ENCODE results near the gene GLCCI1.

The GLCCI1 gene

GRCh38 chr7:7964691-7965090 is 3.9 kb upstream of the GLCCI1 start:
- DNase-seq, result no peak

DNA sequence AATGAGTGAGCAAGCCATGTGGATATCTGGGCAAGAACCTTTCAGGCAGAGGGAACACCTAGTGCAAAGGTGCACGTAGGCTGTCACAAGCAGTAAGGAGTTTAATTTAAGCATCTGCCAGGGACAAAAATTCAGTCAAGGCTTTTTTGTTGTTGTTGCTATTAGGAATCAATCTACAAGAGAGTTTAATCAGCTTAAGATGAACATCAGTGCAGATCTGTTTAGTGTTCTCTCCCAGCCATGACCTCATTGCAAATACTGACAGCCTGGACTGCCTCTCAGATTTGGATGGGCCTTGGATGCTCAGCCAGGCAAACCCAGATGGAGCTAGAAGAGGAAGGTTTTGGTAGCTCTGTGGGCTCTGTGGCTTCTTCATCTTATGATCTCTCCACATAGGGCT is 3.3 kb upstream of the GLCCI1 start:
- DNase-seq, result no peak

DNA sequence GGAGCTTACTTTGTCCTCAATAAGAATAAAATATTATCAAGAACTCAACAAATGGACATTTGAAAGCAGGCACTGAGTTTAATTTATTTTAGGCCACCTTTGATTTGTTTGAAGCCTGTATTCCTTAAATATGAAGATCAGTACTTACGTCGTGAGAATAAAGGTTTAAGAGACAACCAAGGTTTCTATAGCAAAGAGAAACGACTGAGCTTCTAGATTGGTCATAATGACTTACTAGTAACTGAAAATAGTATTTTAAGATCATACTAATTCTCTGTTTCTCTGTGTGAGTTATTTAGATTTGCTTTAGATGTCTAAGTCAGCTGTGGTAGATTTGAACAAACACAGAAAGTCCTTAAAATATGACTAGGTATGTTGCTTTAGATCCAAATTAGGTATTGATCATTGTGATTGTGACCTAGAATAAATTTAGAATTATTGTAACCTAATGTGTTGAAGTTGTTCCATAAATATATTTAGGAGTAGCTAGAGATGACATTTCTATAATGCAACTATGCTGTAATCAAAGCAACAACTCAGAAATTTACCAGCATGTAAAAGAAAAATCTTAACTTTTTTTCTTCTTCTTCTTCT is 2.4 kb upstream of the GLCCI1 start:
- DNase-seq, result no peak

DNA sequence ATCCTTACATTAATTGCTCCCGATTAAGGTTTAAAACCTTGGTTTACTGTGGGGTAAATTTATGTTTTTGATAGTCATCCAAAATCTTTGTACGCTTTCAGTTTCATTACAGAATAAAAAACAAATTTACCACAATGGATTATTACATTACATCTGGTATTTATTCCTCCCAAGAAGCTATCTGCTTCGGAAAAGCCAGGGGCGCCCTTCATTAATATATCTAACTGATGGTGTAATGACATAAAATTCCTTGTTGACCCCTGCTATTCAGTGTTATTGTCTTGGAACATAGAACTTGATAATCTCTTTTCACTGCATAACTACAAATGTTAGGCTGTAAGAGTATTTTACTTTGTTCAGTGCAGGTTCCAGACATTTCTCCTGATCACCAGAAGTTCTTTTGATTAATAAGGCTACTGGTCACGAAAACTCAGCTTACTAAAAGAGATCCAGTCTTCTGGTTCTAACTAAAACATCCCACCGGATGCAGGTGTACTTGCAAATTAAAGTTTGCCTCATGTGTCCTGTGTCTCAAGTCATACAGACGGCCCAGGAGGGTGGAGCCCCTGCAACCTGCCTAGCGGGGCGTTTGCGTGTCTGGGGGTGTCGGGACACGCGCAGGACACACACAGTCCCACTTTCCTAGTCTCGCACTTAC is 581 bp upstream of the GLCCI1 start:
- DNase-seq, result no peak

DNA sequence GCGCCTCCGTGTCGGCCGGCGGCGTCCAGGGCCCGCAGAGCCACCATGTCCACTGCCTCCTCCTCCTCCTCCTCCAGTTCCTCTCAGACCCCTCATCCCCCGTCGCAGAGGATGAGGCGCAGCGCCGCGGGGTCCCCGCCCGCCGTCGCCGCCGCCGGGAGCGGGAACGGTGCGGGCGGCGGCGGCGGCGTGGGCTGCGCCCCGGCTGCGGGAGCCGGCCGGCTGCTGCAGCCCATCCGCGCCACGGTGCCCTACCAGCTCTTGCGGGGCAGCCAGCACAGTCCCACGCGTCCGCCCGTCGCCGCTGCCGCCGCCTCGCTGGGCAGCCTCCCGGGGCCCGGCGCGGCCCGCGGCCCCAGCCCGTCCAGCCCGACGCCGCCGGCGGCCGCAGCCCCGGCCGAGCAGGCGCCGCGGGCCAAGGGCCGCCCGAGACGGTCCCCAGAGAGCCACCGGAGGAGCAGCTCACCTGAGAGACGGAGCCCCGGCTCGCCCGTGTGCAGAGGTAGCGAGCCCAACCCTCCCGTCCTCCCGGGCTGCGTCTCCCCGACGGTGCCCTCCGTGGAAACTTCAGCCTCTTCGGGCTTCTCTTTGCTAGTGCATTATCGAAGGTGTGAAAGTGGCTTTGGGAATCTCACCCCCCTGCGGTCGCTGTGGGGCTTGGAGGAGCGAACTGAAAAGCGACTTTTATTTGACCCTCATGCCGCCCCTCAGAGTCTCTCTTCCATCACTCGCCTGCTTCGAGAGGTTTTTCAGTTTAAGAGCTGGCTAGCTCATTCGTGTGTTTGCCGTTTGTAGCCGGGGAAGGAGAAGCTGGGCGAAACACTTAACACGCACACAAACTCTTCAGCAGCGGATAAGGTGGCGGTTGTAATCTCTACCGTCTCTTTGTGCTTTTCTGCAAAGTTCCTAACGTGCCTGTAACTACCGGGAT is 975 bp downstream of the GLCCI1 start:
- DNase-seq, result peak; percentile 28

GRCh38 chr7:7970237-7970530 is 1.6 kb downstream of the GLCCI1 start:
- no peak for DNase-seq

- DNase-seq, result no peak
These were observed 2.1 kb downstream of the GLCCI1 start for GRCh38 chr7:7970531-7971307.

- DNase-seq, result no peak
These were observed 2.9 kb downstream of the GLCCI1 start for GRCh38 chr7:7971308-7972040.

DNA sequence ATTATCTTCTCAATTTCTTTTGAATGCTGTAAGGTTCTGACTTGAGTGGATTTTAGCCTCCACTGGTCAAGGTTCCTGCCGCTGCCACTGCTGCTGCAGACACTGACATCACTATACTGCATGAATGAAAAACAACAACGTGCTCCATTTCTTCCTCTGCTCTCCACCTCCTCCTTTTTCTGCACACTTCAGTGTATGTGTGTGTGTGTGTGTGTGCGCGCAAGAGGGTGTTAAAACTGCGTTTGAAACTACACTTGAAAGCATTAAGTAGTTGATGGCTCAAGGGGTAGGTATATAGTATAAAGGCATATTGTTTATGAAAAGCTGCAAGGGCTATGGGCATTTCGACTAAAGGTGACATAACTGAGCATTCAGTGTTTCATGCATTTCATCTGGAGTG is 3.5 kb downstream of the GLCCI1 start:
- no peak for DNase-seq

DNA sequence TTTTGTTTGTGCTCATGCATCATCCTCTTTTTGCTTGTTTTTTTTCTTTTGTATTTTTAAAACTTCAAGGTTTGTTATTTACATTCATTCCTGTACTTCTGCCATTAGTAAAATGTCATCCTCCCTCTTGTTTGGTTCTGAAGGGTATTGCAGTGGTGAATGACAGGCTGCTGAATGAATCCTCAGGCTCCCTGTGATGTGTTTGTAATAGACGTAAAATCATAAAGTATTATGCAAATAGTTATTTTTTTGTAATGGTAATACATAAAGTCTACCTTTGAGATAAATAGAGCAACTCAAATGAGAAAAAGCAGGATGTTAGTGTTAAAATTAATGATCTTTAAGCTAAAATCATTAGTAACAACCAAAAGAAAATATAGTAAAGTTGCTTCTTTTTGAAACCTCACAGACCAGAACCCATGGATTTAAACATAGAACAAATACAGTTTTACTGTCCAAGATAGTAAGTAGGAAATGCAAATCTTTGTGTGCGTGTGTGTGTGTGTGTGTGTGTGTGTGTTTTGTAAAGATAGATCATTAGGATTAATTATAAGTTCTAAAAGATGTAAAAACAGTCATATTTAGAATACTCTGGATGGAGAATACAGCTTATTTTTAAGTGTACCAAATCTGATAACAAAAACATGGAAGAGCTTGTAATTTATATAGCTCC is 4.5 kb downstream of the GLCCI1 start:
- DNase-seq, result no peak

GRCh38 chr7:7976677-7977076 is 8.1 kb downstream of the GLCCI1 start:
- no peak for DNase-seq

- DNase-seq, result no peak
These were observed 9.2 kb downstream of the GLCCI1 start for GRCh38 chr7:7977774-7978173.

GRCh38 chr7:7978860-7979259 is 10.3 kb downstream of the GLCCI1 start:
- DNase-seq, result no peak

GRCh38 chr7:7979558-7979957 is 11.0 kb downstream of the GLCCI1 start:
- DNase-seq, result no peak

DNA sequence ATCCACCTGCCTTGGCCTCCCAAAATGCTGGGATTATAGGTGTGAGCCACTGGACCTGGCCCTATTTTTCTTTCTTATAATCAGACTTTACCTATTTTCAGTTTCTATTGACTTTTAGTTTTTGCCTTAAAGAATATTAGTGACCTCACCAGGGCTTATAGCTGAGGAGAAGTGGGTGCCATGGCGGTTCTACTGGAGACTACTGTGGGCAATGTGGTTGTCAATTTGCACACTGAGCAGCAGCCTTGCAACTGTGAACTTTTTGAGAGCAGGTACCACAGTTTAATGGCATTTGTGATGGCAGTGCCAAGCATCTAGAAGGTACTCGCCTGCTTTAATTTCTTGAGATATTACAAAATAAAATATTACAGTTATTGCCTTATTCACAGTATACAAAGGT is 11.5 kb downstream of the GLCCI1 start:
- DNase-seq, result no peak

DNA sequence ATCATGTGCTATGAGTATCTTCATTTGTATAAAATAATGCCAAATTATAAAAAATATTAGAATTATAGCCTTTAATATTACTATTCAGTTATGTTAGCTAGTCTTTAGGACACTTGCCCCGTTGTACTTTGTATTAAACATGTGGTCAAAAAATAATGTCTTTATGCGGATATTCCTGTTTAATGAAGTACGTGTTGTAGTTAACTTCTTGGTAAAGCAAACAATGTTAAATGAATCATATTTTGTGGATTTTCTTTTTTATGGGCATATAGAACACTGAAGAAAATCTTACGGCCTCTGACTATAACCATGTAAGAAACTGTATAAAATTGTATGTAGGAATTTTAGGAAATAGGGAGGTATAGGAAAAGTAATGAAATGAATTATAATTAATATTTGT is 14.3 kb downstream of the GLCCI1 start:
- DNase-seq, result no peak

DNA sequence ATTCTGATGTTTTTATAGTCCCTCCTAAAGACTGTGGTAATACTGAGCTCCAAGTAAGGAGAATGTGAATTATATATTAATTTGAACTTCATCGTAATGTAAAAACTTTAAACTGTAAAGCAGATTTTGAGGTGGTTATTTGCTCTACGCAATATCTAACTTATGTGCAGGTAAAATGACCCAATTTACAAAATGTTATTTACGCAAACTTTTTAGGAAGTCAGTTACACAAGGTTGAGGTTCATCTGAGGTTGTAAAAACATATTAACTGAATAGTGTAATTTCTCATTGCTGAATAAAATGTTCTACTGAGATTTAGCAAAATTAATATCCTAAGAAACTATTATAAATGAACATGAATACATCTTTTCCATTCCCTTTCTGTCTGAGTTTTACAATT is 15.8 kb downstream of the GLCCI1 start:
- DNase-seq, result no peak

- no peak for DNase-seq
These were observed 20.1 kb downstream of the GLCCI1 start for GRCh38 chr7:7988706-7989105.

GRCh38 chr7:7989133-7989532 is 20.5 kb downstream of the GLCCI1 start:
- no peak for DNase-seq

DNA sequence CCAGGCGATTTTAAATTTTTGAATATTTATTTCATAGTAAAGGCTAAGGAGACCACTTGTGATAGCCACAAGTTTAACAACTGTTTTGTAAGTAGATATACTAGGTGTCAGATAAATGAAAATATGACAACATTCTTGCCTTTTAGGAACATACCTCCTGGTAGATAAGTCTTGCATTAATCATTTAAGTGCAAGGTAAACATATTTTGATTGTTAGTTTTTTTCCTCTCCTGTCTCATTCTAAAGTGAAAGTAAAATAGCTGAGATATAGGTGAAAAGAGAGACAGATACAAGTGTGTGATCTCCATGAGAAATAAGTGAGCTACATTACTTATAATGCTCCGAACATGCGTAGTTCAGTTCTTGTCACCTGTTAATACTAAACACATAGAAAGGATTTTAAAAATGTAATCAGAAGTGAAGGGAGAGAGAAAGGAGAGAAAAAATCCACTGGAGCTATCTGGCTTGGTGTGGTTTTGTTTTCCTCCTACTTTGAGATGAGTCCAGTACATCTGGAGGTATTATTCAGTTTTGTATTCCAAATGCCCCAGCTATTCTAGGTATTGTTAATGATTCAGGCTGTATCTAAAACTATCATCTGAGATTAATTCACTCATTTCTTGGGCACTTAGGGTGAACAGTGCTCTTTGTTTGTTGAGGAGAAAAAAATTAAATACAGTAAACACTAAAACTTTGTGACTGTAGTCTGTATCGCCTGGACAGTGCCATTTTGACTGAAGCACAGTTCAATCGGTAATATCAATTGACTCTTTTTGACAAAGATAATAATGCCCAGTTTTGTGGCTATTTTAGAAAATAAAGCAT is 21.2 kb downstream of the GLCCI1 start:
- no peak for DNase-seq

DNA sequence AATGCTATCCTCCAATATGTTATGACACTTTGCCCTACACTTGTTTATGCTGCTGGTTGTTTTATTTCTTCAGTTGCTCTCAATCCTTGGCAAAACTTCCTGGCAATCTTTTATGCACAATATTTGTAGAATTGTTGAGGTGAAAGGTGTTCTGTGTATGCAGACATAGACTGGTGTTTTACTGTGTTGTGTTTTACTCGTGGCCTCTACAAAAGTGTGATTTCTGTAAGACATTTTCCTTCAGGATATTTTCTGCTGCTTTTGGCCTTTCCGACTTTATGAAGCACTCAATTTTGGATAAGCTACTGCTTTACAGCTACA is 21.8 kb downstream of the GLCCI1 start:
- no peak for DNase-seq

All from fibroblast of skin of right quadriceps (primary cell).